ENCODE results near the gene ASCC2.

Gene ASCC2

DNA sequence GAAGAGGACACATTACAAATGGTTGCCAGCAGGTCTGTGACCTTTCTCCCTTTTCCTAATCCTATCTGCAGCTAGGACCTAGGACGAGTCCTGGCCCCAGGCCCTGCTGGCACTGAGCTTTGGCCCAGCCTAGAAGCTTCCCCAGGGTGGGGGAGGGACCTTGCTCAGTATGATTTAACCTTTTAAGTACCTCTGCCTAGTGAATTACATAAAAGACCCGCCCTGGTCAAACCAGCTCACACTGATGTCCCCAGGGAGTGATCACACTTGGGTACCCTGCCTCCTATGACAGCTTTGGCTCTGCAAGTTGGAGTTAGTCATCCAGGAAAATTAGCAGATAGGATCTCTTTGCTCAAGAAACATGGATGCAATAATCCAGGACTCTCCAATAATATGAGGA lies 21.9 kb downstream of the ASCC2 start:
- FAIRE-seq: no peak

DNA sequence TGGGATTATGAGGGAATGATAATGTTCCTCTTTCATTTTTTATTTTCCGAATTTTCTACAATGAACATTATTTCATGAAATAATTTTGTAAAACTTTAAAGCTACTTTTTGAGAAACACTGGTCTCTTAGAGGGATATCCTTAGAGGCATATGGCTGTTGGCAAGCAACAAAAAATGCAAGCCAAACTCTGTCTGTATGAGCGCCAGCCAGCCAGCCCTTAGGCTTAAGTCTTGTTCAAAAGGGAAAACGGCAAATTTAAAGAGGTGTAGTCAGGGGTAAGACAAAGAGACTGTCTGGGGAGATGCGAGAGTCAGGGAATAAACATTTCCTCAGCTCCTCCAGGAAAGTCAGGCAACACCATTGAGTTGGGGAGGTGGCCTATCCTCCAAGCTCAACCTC lies 22.5 kb downstream of the ASCC2 start:
- FAIRE-seq: no peak

DNA sequence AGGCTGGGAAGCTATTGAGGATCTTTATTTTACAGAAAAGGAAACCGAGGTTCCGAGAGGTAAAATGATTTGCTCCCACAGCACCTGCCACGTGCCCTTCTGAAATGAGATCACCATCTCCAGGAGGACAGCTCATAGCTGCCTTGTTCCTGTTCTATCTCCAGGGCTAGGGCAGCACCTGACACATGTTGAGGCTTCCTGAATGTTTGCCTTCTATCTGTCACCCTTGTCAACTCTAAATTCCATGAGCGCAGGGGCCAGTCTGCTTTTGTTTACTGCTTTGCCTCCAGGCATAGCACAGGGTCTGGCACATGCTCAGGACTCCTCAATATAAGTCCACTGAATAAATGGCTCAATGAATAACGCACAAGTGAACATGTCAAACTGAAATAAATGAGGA lies 24.1 kb downstream of the ASCC2 start:
- FAIRE-seq: no peak

DNA sequence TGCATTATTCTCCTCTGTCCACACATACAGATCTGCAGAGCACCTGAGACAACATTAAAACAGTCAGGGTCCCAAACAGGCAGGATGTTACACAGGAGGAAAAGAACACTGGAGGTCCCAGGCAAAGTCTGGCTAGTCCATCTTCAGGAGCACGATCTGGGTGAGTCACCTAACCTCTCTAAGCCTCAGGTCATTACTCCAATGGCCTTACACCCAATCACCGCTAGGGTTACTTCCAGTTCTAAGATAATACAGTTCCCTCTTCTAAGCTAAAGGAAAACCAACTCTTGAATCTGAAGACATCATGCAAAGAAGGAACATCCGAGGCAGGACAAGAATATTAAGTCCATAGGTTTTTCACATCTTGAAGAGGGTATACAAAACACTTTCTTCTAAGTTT lies 24.5 kb downstream of the ASCC2 start:
- FAIRE-seq: no peak

DNA sequence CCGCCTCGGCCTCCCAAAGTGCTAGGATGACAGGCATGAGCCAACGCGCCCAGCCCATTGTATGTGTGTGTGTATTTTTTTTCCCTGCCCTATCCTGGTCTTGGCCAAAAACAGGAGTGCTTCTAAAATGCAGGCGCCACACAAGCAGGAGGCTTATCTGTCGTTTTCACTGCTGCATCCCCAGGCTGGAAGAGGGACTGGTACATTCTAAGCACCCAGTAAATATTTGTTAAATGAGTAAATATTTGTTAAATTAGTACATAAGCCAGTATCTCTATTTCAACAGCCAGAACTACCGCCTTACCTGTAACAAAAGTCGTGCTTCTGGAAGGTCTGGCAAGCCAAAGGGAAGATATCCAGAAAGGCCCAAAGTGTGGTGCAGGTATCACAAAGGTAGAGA lies 24.9 kb downstream of the ASCC2 start:
- FAIRE-seq: no peak

DNA sequence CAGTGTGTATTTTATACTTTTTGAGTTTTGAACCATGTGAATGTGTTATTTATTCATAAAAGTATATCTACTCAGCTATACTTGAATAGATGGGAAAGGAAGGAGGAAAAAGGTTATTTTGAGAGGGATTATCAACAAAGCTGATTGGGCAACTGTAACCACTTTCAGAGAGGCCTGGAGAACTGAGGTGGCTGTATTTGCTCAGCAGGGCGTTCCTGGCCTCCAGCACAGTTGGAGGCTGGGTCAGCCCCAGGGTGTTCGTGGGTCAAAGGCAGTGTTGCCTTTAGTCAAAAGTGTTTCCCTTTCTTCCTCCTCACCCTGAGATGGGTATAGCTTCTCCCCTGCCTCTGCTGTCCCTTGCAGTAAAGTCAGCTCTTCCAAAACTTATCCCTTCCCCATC lies 26.7 kb downstream of the ASCC2 start:
- FAIRE-seq: no peak

DNA sequence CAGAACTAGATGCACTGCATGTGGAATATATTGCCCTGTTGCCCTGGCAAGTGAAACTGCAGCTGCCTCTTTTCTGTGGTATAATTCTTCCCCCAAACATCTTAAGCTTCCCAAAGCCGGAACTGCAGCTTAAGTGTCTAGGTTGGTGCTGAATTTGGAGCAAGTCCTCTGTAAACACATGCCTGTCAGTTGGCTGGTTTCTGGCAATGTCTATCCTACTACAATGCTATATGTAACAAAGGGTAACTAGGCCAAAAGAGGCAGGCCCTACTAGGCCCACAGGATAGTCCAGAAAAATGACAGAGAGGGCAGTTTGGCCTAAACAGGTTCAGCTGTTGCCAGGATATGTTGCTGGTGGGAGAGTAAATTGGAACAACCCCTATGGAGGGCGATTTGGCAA lies 27.9 kb downstream of the ASCC2 start:
- FAIRE-seq: no peak

DNA sequence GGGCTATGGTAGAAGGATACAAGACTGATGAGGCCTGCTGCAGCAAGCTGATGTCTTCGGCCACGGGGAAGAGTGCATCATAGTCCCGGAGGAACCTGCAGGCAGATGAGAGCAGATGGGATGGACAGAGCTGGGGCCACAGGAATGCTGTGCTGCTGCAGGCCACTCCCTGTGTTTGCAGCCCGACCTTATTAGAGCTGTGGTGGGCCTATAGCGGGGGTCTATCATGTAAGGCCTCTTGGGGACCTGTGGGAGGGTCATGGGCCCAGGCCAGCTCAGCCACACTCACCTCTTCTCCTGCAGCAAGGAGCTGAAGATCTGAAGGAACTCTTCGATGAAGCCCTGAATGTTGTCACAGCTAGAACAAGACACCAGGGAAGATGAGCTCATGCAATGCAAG lies 31.9 kb downstream of the ASCC2 start:
- no peak for FAIRE-seq

DNA sequence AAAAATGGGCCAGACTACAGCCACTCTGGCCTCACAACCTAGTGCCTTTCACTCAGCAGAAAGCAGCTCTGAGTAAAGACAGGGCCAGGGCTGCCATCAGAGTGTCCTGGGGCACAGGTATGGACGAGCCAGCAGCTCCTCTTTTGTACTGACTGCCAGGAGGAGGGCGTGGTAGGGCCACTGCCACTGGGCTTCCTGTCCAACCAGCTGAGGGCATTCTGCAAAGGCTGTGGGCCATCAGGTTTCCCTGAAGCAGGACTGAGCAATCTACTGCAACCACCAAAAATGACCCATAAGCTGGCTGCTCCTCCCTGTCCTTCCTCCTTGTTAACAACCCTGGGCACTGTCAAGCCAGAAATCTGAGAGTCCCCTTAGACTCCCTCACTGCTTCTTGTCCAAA lies 33.1 kb downstream of the ASCC2 start:
- no peak for FAIRE-seq

DNA sequence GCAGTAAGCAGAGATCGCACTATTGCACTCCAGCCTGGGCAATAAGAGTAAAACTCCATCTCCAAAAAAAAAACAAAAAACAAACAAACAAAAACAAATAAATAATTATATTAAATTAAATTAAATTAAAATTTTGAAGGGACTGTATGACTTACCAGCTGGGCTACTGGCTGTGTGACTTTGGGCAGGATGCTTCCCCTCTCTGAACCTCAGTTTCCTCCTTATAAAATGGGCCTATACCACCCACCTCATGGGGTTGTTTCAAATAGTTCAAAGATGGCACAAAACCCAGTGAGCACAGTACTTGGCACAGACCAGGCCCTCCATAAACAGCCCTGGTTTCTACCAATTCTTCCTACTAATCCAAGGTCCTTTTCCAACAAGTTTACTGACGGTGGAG lies 34.9 kb downstream of the ASCC2 start:
- no peak for FAIRE-seq

DNA sequence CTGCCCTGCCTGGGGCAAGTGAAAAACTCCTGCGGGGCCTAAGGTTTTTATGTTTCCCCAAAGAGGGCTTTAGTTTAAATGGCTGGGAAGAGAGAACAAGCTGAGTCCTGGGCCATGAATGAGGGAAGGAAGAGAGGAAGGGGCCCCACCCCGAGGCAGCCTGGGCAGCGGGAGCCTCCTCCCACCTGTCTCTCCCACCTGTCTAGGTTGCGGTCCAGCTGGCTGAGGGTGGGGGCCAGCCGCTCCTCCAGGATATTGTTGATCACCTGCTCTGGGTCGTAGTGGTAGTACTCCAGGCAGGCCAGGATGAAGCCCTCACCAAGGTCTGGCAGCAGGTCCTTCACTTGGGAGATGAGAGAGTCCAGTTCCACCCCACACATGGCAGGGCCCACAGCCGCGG lies 36.3 kb downstream of the ASCC2 start:
- no peak for FAIRE-seq

DNA sequence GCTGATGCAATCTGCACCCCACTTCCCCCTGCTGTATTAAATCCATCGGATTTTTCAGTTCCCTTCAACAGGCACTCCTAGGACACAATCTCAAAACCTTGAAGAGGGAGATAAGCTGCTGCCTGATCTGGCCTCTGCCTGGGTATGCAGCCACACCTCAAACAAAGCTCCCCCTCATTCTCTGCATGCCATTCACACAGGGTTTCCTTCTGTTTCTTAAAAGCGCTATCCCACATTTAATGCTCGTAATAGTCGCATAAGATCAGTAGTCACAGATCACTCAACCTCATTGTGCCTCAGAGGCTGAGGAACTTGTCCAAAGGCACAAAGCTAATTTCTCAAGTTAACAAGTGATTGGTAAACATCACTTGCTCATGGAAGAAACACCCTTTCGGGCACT lies 36.9 kb downstream of the ASCC2 start:
- no peak for FAIRE-seq

DNA sequence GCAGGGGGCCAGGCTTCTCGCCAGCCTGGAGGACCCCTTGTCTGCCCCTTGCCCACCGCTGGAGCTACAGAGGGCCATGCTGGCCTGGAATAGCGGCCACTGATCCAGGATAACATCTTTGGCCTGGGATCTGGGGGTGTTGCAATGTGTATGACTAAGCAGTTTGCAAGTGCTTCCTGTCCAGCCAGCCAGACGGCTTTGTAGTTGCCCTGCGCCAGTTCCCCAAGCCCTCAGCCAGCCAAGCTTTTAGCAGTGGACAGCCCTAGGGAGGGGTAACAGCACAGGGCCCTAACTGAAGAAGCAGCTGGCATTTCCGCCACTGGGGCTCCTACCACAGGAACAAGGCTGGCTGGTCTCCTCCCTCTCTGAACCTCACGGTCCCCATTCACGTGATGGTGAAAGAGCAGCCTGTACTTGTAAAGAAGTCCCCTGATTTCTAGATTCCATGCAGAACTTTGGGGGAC lies 38.8 kb downstream of the ASCC2 start:
- FAIRE-seq: no peak

DNA sequence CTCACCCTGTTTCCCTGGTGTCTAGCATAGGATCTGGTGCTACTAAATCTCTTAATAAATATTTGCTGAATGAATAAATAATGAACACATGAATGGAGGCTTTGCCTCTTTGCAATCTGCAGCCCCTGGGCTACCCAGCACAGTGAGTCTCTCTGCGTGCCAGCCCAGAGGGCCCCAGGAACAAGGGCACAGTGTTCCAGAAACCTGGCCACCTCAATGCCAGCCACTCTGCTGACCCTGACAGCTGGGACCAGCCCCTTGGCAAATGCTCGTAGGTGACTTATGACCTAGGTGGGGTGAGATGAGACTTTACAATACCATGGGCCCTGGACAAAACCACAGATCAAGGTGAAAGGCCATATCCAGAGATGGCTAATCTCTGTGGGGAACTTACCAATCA lies 39.3 kb downstream of the ASCC2 start:
- FAIRE-seq: no peak

DNA sequence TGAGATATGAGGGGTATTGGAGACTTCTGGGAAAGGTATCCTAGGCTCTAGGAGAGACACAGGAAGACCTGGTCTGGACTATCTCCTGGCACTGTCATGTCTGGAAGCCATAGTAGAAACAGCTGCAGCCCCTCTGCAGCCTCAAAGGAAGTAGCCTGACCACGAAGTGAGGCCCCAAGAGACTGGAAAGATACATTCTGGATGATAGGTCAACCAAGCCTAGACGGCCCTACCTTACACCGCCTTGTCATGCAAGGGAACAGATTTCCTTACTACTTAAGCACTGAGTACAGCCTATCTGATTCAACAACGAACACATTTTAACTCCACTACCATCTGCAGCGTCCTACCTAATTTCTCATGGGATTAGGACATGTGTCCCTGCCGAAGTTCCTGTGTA lies 39.8 kb downstream of the ASCC2 start:
- FAIRE-seq: no peak

DNA sequence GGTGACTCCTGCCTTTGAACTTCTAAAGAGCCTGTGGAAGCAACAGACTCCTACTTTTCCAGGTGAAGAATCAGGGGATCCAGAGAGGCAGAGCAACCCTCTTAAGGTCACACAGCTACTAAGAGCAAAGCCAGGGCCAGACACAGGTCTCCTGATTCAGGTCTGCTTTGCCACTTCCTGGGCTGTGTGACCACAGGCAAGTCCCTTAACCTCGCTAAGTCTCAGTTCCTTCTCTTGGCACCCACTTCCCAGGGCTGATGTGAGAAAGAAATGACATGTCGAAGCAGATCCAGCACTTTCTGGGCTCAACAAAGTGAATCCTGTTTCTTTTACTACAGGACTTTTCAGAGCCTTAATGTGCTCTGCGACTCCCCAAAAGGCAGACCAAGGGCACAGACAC lies 40.7 kb downstream of the ASCC2 start:
- FAIRE-seq: no peak

DNA sequence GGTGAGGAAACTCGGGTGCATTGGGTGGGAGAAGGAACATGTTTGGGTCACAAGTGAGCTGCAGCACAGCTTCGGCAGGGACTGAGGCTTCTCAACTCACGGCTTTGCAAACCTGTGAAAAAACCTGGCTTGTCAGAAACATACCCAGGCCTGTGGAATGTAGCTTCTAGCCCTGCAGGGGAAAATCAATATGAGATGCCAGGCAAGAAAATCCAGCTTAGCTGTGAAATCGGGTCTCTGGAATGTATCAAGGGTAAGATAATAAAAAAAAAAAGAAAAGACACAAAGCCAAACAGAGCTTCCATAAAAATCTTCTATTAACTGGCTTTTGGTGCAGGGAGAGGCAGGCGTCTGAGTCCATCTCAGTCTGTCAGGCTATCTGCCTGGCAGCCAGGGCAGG lies 42.4 kb downstream of the ASCC2 start:
- no peak for FAIRE-seq

DNA sequence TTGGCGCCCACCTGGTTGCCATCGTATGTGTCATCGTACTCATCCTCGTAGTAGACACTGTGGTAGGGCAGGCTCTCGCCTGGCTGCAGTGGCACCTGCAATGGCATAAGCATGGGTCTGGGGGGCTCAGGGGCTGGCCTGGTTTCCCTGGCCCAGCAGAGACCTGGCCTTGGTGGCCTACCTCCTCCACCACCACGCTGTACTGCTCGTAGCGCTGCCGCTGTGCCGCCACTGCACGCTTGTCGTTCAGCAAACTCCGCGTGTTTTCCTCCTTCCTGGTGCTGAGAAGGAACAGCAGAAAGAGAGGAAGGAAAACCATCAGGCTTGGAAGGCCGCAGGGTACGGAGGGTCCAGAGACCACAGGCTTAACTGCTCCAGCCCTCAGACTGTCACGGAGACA lies 44.7 kb downstream of the ASCC2 start:
- FAIRE-seq: no peak

DNA sequence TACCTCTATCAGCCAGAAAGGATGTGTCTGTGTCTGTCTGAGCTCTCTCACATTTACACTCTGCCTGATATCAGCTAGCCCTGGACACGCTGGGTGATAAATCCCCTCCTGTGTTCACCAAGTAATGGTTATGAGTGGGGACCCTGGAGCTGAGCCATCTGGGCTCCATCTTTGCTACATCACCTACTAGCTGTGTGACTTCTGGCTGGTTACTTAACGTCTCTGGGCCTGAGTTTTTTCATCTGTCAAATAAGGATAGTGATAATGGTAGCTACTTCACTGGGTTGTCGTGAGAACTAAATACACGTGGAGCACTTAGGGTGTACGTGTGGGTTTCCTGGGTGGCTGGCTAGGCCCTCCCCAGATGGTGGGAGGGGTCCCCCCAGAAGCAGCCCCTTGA lies 48.0 kb downstream of the ASCC2 start:
- FAIRE-seq: no peak

DNA sequence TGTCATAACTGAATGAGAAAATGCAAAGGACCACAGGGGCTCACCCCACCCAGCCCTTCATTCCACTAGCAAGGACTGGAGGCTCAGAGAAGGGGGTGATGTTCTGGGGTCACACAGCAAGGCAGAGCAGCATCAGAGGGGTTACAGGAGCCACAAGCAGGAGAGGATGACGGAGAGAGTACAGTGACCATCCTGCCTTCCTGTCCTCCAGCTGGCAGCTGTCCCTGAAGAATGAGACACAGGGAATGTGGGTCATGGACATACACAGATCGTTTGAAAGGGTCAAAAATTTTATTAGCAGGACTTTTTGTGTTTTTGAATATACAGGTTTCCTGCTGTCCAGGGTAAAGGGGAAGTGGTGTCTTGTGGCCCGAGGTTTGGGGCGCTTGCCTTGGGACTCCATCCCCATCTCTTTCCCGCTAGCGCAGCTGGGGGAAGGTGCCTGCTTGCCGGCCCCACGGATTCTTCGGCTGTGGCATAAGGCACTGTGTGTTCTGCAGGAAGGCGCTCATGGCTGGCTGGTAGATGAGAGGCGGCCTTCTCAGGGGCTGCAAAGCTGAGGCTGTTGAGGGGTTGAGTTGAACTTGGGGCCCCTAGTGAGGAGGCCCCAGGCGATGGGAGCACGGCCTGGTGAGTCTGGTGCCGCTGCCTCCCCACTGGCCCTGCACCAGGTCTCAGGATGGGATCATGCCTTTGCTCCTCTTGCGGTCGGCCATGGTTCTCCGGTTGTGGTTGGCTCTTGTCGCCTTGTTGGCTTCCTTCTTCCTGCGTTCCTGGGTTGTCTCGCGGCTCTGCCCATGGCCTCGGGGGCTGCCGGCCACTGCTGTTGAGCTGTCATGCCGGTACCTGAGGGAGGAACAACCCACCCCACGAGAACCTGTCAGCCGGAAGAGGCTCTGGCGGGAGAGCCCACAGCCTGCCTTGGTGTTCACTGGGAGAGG lies 49.5 kb downstream of the ASCC2 start:
- FAIRE-seq: no peak

DNA sequence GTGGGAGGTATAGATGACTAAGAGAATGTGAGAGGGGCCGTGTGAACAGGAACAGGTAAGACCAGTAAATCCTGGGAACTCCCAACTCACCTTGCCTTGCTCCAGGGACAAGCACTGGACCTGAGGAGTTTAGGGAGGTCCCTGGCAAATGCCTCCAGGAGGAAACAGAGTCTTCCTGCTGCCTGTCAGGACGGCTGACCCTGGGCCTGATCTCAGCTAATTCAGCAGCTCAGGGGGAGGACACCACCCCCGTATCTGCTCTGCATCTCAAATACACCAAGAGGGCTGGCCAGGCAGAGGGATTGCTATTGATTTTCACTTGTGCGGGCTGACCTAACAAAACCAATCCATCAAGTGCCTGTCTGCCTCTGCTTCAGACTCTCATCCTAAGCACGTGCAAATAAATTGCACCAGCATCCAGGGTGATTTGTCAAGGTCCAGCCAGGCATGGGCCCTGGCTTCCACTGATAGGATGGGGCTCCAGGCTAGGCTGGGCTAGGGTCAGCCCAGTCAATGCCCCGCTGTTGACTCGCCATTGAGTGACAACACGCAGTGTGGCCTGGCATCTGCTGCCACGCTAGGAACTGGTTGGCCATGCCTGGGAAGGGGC lies 50.6 kb downstream of the ASCC2 start:
- FAIRE-seq: no peak

DNA sequence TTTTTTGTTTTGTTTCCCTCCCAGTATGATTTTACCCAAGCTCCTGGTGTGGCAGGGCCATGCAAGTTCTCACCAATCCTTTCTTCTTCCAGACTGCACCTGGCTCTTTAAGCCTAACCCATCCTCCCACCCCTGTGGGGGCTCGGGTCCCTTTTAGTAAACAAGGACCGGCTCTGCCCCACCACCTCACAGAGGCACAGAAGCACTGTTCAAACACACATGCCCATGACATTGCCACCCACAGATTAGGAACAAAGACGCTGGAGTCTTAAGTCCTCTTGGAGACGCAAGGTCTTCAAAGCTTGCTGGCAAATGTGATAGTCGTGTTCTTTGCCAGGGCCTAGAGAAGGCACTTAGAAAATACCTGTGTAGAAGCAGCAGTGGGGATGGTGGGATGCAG lies 52.0 kb downstream of the ASCC2 start:
- FAIRE-seq: no peak

DNA sequence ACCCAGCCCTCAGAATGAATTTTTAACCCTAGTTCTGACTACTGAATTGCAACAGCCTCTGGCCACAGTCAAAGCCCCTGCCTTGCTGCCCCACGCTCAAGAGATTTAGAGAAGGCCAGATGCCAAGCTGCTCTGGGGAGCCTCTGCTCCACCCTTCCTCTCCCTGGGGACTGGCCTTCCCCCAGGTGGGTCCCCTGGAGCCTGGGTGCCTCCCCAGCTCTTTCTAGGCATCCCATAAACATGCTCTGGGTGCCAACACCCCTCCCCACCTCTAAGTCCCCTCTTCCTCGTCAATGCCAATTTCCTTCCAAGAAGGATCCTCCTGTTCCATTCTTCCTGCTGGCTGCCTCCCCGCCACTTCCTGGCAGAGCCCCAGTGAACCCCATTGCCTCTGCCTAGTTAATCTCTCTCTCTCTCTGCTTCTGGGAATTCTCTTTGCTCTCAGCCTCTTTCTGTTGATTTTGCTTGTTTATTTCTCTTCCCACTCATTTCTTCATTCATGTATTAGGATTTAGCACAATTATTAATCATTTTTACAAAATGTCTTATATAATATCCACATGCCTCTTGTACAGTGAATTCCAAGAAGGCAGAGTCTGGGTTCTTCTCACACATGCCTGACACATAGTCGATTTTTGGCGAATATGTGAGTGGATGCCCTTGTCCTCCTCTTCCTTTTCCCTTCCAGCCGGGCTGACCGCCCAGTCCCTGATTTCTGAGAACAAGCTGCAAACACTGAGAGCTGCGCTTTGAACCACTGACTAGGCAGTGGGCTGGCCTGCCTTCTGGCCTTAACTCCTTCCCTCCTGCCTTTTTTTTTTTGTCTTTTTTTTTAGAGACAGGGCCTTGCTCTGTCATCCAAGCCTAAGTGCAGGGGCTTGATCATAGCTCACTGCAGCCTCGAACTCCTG lies 53.4 kb downstream of the ASCC2 start:
- FAIRE-seq: no peak
